Femur (tissue), 1 donor: ENCODE measurements around the gene CROCC.
A peak's percentile ranks its signal among the peaks of the same experiment; 100 is the strongest.
"Not testable (repeated sequence)": the region's sequence is repeated elsewhere in the genome, so short reads cannot be mapped to it uniquely, and the experiment has no call there.

Source experiments
- DNase-seq: peaks from one replicate; pipeline ENCODE4 v3.0.0-alpha.2; 2017

The CROCC gene

GRCh38 chr1:16896316-16897055, 25.2 kb upstream of the CROCC start:
- not testable (repeated sequence) for DNase-seq

- not testable (repeated sequence) for DNase-seq
Observed at GRCh38 chr1:16897653-16898052, 24.1 kb upstream of the CROCC start.

- DNase-seq = not testable (repeated sequence)
Observed at GRCh38 chr1:16898298-16898697, 23.4 kb upstream of the CROCC start.

DNA sequence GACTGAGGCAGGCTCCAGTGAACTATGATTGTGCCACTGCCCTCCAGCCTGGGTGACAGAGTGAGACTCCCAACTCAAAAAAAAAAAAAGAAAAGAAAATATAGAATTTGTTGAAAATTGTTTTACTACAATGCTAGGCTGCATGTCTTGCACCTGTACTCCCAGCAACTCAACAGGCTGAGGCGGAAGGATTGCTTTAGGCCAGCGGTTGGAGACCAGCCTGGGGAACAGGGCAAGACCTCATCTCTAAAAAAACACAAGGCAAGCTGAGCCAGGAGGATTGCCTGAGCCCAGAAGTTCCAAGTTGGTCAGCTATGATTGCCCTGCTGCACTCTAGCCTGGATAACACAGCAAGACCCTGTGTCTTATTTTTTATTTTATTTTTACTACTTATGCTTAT, 22.7 kb upstream of the CROCC start:
- DNase-seq = not testable (repeated sequence)

GRCh38 chr1:16900751-16901150, 21.0 kb upstream of the CROCC start:
- no peak for DNase-seq

GRCh38 chr1:16901371-16901770, 20.4 kb upstream of the CROCC start:
- not testable (repeated sequence) for DNase-seq

GRCh38 chr1:16903054-16903453, 18.7 kb upstream of the CROCC start:
- peak; percentile 44 for DNase-seq

GRCh38 chr1:16903458-16903796, 18.3 kb upstream of the CROCC start:
- no peak for DNase-seq

DNA sequence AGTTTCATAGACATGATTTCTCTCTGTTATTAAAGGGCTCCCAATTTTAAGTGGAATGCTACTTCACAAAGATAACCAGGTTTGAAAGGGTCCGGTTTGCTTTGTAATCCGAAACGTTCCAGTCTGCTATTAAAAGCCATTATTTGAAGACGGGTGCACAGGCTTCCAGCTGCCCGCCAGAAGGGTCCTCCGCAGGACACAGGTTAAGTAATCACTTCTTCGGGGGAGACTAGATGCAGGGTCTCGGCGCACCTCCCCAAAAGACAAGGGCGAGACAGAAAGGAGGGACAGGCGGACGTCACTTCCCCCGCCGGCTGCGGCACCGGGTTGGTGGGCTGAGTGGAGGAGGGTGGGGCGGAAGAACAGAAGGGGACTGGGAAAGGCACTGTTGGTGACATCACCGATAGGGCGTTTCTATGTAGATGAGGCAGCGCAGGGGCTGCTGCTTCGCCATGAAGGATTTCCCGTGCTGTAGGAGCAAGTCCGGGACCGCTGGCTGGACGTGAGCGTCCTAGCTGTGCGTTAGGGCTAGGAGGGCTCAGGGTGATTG, 17.1 kb upstream of the CROCC start:
- peak; percentile 100 for DNase-seq

- DNase-seq = peak; percentile 58
Observed at GRCh38 chr1:16905110-16905867, 16.4 kb upstream of the CROCC start.

DNA sequence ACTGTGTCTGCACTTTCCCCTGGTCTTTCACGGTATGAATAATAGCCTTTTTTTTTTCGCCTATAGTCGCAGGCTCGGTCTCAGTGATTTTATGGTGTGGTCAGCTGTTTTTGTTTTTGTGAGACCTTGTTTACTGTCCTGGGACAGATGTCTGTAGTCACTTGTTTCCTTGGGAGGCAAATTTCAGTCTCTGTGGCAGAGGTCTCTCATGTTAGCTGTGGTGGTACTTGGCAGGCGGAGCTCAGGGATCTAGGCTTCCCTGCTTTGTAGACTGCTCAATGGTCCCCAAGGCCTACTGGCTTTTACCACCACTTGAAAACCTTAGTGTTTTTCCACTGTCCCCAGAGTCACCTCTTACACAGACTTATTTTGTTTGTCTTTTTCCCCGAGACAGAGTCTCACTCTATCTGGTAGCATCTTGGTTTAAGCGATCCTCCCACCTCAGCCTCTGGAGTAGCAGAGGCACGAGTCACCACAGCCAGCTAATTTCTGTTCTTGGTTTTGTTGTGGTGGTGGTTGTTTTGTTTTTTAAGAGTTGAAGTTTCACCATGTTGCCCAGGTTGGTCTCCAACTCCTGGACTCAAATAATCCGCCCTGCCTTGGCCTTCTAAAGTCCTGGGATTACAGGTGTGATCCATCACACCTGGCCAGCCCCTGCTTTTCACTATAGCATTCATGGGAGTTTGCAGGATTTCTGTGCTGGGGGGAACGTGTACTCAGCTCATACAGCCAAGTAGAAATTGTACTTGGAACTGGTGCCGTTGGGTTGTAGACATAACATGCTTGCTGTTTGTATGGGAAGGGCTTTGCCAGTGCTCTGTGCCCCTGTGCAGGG, 15.6 kb upstream of the CROCC start:
- no peak for DNase-seq

DNA sequence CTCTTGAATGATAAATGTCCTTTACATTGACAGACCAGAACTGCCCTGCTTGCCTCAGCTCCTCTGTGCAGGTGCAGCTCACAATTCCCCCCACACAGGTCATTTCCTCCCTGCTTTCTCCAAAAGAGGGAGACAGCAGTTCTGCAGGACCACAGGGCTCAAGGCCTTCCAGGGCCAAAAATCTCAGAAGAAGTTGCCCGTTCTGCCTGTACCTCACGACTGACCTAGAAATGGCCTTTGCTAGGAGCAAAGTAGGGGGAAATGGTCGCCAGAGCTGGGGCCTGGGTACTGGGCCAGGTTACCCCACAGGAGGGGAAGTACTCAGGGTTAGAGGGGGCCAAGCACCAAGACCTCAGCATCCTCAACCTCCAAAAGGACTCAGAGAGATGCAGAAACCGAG, 14.9 kb upstream of the CROCC start:
- no peak for DNase-seq

- DNase-seq = no peak
Observed at GRCh38 chr1:16907870-16908758, 13.6 kb upstream of the CROCC start.

- not testable (repeated sequence) for DNase-seq
Observed at GRCh38 chr1:16911851-16912721, 9.6 kb upstream of the CROCC start.

DNA sequence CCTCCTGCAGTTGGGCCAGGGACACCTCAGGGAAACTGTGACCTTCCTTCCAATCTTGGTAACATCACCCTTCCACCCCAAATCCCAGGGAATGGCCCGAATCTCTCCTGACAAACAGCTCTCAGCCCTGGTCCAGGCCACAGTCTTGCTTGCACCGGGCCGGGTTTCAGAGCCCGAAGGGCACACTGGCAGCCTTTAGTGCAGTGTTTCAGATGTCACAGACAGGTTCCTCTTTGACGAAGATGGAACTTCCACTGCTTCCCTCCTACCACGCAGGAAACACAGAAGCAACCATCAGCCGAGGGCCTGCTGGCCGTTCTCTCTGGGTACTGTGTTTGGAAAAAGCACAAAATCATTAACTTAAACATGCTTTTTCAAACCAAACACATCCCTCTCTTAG, 9.0 kb upstream of the CROCC start:
- not testable (repeated sequence) for DNase-seq

- peak; percentile 40 for DNase-seq
Observed at GRCh38 chr1:16913181-16913832, 8.4 kb upstream of the CROCC start.

DNA sequence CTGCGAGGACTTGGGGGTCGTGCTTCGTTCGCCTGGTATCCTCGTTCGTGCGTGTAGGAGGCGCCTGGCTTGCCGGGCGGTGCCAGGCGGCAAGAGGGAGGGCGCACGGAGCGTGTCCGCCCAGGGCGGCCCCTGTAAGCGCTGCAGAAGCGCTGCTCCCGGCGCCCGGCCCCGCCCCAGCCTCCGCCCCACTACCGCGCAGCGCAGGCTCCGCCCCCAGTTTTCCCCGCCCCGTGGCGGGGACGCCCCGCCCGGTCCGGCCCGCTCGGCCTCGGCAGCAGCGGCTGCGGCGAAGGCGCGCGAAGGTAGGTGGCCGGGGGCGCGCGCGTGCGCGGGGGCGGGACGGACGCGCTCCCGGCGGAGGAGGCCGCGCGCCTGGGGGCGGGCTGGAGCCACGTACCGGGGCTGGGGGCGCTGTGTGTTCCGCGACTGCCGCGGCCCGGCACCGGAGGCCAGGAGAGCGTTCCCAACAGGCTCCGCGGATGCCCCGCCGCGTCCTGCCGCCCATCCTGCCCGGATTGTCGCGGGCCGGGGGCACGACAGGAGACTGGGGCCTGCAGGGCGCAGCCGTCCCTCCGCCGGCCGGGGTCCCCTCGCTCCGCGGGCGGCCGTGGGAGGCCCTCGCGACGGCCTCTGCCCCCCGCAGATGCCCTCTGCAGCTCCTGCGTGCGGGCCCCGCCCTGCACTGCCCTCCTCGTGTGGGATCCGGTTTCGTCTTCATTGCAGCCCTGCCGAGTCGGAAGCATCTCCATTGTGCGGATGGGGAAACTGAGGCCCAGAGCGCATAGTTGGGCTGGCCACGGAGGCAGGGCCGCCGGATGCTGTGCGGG, 7.7 kb upstream of the CROCC start:
- peak; percentile 99 for DNase-seq

DNA sequence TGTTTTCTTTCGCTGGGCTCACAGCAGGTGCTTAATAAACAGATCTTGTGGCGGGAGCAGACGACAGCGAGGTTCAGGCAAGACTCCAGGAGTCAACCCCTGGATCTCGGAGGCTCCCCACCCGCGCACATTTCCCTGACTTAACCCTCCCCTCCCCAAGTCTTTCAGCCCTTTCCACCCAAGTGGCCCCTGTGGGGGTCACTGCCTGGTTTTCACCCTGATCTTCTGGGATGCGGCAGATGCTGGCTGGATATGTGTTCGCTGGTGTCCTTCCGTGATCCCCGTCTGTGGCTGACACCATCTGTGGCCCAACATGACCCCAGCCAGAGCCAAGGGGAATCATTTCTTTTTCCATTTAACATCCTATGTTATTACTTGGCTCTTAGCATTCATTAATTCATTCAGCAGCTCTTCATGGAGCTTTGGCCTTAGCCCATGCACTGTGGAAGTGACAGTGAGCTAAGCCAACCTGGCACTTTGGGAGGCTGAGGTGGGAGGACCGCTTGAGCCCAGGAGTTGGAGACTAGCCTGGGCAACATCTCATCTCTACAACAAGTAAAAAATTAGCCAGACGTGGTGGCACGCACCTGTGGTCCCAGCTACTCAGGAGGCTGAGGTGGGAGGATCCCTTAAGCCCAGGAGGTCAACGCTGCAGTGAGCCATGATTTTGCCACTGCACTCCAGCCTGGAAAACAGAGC, 6.7 kb upstream of the CROCC start:
- peak; percentile 43 for DNase-seq

- peak; percentile 41 for DNase-seq
Observed at GRCh38 chr1:16915627-16915973, 6.1 kb upstream of the CROCC start.
